ENCODE measurements around the gene FOXN3. TPM values are rescaled to one million over a fixed set of nuclear protein-coding genes. Genes with fewer than 3 reads are reported as not detected.
A peak's percentile ranks its signal among the peaks of the same experiment; 100 is the strongest.

Gene FOXN3
- 100 to 1,000 TPM in 3 of 4 donors, 10 to 100 TPM in 1; 91.7 to 207 (median 125) TPM for total RNA-seq

DNA sequence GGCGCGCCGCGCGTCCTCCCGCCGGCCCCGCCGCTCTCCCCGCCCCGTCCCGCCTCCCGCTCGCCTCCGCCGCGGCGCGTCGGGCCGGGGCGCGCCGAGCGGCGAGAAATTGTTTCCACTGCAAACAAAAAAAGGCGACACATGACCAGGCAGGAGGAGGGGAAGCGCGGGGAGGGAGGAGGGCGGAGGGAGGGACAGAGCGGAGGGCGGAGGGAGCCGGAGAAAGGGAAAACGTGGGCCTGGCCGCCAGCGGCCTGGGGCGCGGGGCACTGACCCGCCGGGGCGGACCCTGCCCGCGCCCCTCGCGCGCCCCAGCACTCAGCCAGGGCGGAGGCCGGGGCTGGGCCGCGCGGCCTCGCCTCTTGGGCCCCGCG, at the start of gene FOXN3:
TSS of gene FOXN3 (minus strand) at position 143 of the 374 bp plus-strand sequence. CDS start 4,757 bp downstream, outside the sequence.
- TF ChIP-seq CTCF (IDR thresholded peaks at IDR 0.05), result no peak
- peak; percentile 75 for ATAC-seq (ENCODE audit: low FRiP score)

DNA sequence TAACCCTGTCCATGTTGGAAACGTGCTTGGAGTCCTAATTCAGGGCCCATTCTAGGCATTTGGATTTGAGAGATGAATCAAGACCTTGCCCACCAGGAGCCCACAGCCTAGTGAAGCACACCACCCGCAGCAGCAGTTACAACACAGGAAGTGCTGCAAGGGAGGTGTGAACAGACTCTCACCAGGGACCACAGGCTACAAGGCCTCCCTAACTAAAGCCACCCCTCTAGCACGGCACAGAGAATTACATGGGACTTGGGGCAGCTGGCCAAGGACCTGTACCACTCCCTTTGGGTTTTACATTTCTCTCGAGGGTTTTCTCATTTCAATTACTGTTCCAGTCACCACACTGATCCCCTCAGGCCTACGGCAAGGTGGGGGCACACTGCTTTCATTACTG, 49.5 kb upstream of the FOXN3 start:
- ATAC-seq (ENCODE audit: low FRiP score) (no peak), DNase-seq (ENCODE audit: low spot score) (no peak)
- TF ChIP-seq CTCF (IDR thresholded peaks at IDR 0.05), result no peak

More for the DNA sequence above, at the start of gene FOXN3:
- DNase-seq (ENCODE audit: low spot score), result peak; percentile 75

- ATAC-seq (ENCODE audit: low FRiP score) (no peak), DNase-seq (ENCODE audit: low spot score) (no peak)
- no peak for TF ChIP-seq CTCF (IDR thresholded peaks at IDR 0.05)
These were observed 48.8 kb upstream of the FOXN3 start for GRCh38 chr14:89465876-89466275.

GRCh38 chr14:89461256-89461655, 44.2 kb upstream of the FOXN3 start:
- TF ChIP-seq CTCF (IDR thresholded peaks at IDR 0.05), result no peak
- no peak for DNase-seq (ENCODE audit: low spot score)
- no peak for ATAC-seq (ENCODE audit: low FRiP score)

- no peak for DNase-seq (ENCODE audit: low spot score)
- no peak for ATAC-seq (ENCODE audit: low FRiP score)
- TF ChIP-seq CTCF (IDR thresholded peaks at IDR 0.05), result no peak
These were observed 41.8 kb upstream of the FOXN3 start for GRCh38 chr14:89458713-89459420.

DNA sequence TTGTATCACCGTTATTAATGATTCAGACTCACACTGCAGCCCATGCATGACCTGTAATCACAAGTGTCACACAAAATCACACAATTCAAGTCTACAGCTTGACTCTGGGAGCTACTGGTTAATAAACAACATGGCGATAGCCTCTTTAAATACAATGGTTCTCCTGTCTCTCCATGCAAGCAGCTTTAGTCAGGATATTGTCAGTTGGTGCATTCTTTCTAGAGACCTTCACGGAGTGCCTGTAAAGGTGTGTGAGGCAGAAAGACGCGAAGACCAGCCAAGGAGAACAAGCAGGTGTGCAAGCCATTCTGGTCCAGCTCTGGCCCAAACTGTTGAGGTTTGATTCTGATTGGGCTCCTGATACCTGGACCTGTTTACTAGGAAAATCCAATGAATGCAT, 40.0 kb upstream of the FOXN3 start:
- no peak for TF ChIP-seq CTCF (IDR thresholded peaks at IDR 0.05)
- DNase-seq (ENCODE audit: low spot score), result no peak
- no peak for ATAC-seq (ENCODE audit: low FRiP score)

DNA sequence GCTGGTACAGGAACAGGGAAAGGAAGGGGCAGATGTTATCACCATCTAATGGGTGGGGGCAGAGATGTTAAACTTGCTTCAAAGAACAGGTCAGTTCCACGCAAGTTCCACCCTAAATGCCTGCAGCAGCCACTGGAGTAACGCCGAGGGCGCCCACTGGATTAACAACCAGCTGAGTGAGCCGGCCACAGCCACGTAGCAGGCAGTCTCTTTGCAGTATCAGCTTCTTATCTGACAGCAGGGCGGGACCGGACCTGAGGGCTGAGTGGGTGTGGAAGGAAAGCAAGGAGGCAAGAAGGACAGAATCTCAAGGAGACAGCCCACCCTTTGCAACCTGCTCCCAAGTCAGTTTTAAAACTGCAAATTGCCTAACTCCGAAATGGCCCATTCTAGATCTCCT, 38.4 kb upstream of the FOXN3 start:
- TF ChIP-seq CTCF (IDR thresholded peaks at IDR 0.05), result no peak
- ATAC-seq (ENCODE audit: low FRiP score), result no peak
- DNase-seq (ENCODE audit: low spot score), result no peak

Data from omental fat pad (tissue), 4 donors.